K562 (cell line): Measurements from ENCODE around the gene DYNLT2B. TPM values are rescaled to one million over a fixed set of nuclear protein-coding genes. Genes with fewer than 3 reads are reported as not detected.

Source experiments
- ATAC-seq: fragments of 200-7000 bp; cut with Tn5 transposase; 3 replicates; pipeline ENCODE4 v1.9.1; 2020; ENCODE audit warnings: moderate library complexity
- BruUV-seq: library from RNA; stranded (reverse); fragments of 400-500 nt; replicated peaks from 2 replicates; lab custom pipeline; 2021; lab: Mats Ljungman, UMichigan
- CTCF ChIA-PET: fragments of 300-600 bp; formaldehyde crosslinking; extraction: SDS; loops from one replicate; lab custom pipeline; 2021; ENCODE audit warnings: low intra/inter-chr PET ratio; lab: Yijun Ruan, JAX
- POLR2A ChIA-PET: fragments of 300-600, 350-650 bp; sonication (Branson Sonifier 250); formaldehyde crosslinking; extraction: SDS; loops from one replicate; lab custom pipeline; 2021; ENCODE audit warnings: antibody characterized with exemption, inconsistent platforms; lab: Yijun Ruan, JAX
- DNase-seq, 4 experiments: peaks; one replicate each; pipeline versions ENCODE4 v3.0.0 to v3.0.0-alpha.2; 2011 to 2018; ENCODE audit warnings: low spot score in 3 of 4, mixed read lengths in 3 of 4; ENCODE audit errors: extremely low read depth in 1 of 4
- FAIRE-seq: peaks from 2 replicates; lab custom pipeline; 2011; peaks lifted over from hg19 to GRCh38; lab: Jason Lieb, UNC
- H2AFZ ChIP-seq: 2 replicates; pipeline ENCODE4 v1.6.0; 2011; ENCODE audit warnings: low read depth, low read length, control low read depth, inconsistent platforms
- H3K27ac ChIP-seq: fragments of 200-600 bp; 3 replicates; pipeline ENCODE4 v1.8.0; 2011; ENCODE audit warnings: low read depth, mild to moderate bottlenecking, control low read depth, inconsistent platforms, low read length, moderate library complexity, mixed read lengths; ENCODE audit errors: extremely low read depth
- H3K27me3 ChIP-seq, 2 experiments: fragments of 300-600 bp in 1 of 2; 2 replicates in 1 of 2; 3 replicates in 1 of 2; pipeline versions ENCODE4 v1.6.0 to v1.8.0; 2011; ENCODE audit warnings: inconsistent platforms in 2 of 2, low read length in 2 of 2, mild to moderate bottlenecking in 1 of 2, mixed read lengths in 1 of 2, moderate library complexity in 1 of 2; ENCODE audit not compliant: control insufficient read depth in 2 of 2, insufficient read depth in 2 of 2
- H3K36me3 ChIP-seq: fragments of 300-600 bp; 3 replicates; pipeline ENCODE4 v1.8.0; 2011; ENCODE audit warnings: mild to moderate bottlenecking, low read length, inconsistent platforms; ENCODE audit not compliant: control insufficient read depth, insufficient read depth
- H3K4me1 ChIP-seq, 2 experiments: fragments of 200-600 bp in 1 of 2; replicated peaks in 1 of 2; 2 replicates in 1 of 2; 3 replicates in 1 of 2; pipeline versions ENCODE4 v1.5.1 to v1.8.0; 2011; ENCODE audit warnings: inconsistent platforms in 2 of 2, low read length in 2 of 2, mild to moderate bottlenecking in 1 of 2, mixed read lengths in 1 of 2, moderate library complexity in 1 of 2; ENCODE audit not compliant: control insufficient read depth in 2 of 2, insufficient read depth in 2 of 2
- H3K4me2 ChIP-seq: 2 replicates; pipeline ENCODE4 v1.6.1; 2011; ENCODE audit warnings: low read length, control low read depth, inconsistent platforms, mixed read lengths; ENCODE audit not compliant: insufficient read depth
- H3K4me3 ChIP-seq: fragments of 200-600 bp; sonication (generic), shearing (Covaris generic); 2 replicates; pipeline ENCODE4 v1.5.1; 2016; ENCODE audit warnings: control low read depth, inconsistent platforms
- H3K79me2 ChIP-seq: fragments of 200-600 bp; 3 replicates; pipeline ENCODE4 v1.8.0; 2011; ENCODE audit warnings: low read length, inconsistent platforms; ENCODE audit not compliant: control insufficient read depth, insufficient read depth
- H3K9ac ChIP-seq, 2 experiments: 2 replicates each; pipeline versions ENCODE4 v1.6.0 to v1.6.1; 2011; ENCODE audit warnings: low read depth in 2 of 2, low read length in 2 of 2, control low read depth in 1 of 2, inconsistent platforms in 1 of 2, mild to moderate bottlenecking in 1 of 2, mixed read lengths in 1 of 2; ENCODE audit not compliant: insufficient read depth in 1 of 2
- H3K9me1 ChIP-seq: one replicate; pipeline ENCODE4 v1.6.0; 2011; ENCODE audit warnings: inconsistent platforms, mild to moderate bottlenecking, low read length, moderate library complexity; ENCODE audit not compliant: control insufficient read depth, insufficient read depth
- H3K9me3 ChIP-seq: replicated peaks from 2 replicates; pipeline ENCODE4 v1.5.1; 2011; ENCODE audit warnings: low read depth, low read length, inconsistent platforms; ENCODE audit not compliant: control insufficient read depth, insufficient read depth
- H4K20me1 ChIP-seq: replicated peaks from 2 replicates; pipeline ENCODE4 v1.6.1; 2011; ENCODE audit warnings: low read length, inconsistent platforms, mixed read lengths; ENCODE audit not compliant: control insufficient read depth, insufficient read depth
- CHD1 ChIP-seq: fragments of 200-600 bp; sonication (generic); IDR thresholded peaks from one replicate; pipeline ENCODE4 v1.6.1; 2012; ENCODE audit warnings: mild to moderate bottlenecking, moderate library complexity, low read length, inconsistent platforms
- E2F6 ChIP-seq, 2 experiments: IDR thresholded peaks; 2 replicates each; pipeline ENCODE4 v1.6.1; 2011; ENCODE audit warnings: borderline replicate concordance in 1 of 2, control low read depth in 1 of 2, low read depth in 1 of 2, low read length in 1 of 2, mild to moderate bottlenecking in 1 of 2, mixed read lengths in 1 of 2, moderate library complexity in 1 of 2; ENCODE audit not compliant: insufficient read depth in 1 of 2, insufficient read length in 1 of 2, poor library complexity in 1 of 2, severe bottlenecking in 1 of 2; ENCODE audit errors: extremely low read depth in 1 of 2
- EHMT2 ChIP-seq: fragments of 450-650 bp; IDR thresholded peaks from 2 replicates; pipeline ENCODE4 v1.6.1; 2018; ENCODE audit warnings: antibody characterized with exemption
- FOXA3 ChIP-seq, 2 experiments: fragments of 450-650 bp in 1 of 2; sonication (generic) in 1 of 2; formaldehyde crosslinking; IDR thresholded peaks in 1 of 2; conservative IDR thresholded peaks in 1 of 2; 2 replicates each; pipeline versions ENCODE4 v1.4.0 to v1.8.0; 2020 to 2022; ENCODE audit warnings: mild to moderate bottlenecking in 2 of 2, missing genetic modification reagents in 1 of 2
- HDAC3 ChIP-seq: fragments of 450-650 bp; IDR thresholded peaks from 2 replicates; pipeline ENCODE4 v1.6.1; 2018; ENCODE audit warnings: borderline replicate concordance, mild to moderate bottlenecking, moderate library complexity; ENCODE audit not compliant: partially characterized antibody
- IRF2 ChIP-seq: sonication (generic); formaldehyde crosslinking; IDR thresholded peaks from 2 replicates; pipeline ENCODE4 v1.8.1; 2022; ENCODE audit warnings: mild to moderate bottlenecking, missing genetic modification reagents
- JUNB ChIP-seq: fragments of 450-650 bp; formaldehyde crosslinking; conservative IDR thresholded peaks from 2 replicates; pipeline ENCODE4 v1.4.0; 2020; ENCODE audit warnings: mild to moderate bottlenecking
- SMARCA5 ChIP-seq: fragments of 450-650 bp; IDR thresholded peaks from 2 replicates; pipeline ENCODE4 v1.6.1; 2016
- SRSF3 ChIP-seq: fragments of 200-400 bp; formaldehyde crosslinking; IDR thresholded peaks from 2 replicates; pipeline ENCODE4 v1.6.1; 2016; ENCODE audit warnings: mild to moderate bottlenecking, low read length, moderate library complexity; ENCODE audit not compliant: insufficient read depth
- ZBTB17 ChIP-seq: fragments of 450-650 bp; formaldehyde crosslinking; IDR thresholded peaks from 2 replicates; pipeline ENCODE4 v1.4.0; 2020; ENCODE audit warnings: mild to moderate bottlenecking
- ZNF253 ChIP-seq: fragments of 250-450 bp; sonication (Bioruptor Pico); conservative IDR thresholded peaks from 2 replicates; pipeline ENCODE4 v1.6.1; 2021; ENCODE audit warnings: mild to moderate bottlenecking
- ZNF592 ChIP-seq: fragments of 450-650 bp; IDR thresholded peaks from 2 replicates; pipeline ENCODE4 v1.6.1; 2017; ENCODE audit warnings: antibody characterized with exemption, mild to moderate bottlenecking
- ZNF695 ChIP-seq: fragments of 450-650 bp; formaldehyde crosslinking; IDR thresholded peaks from 2 replicates; pipeline ENCODE4 v1.4.0; 2020; ENCODE audit warnings: mild to moderate bottlenecking, moderate library complexity
- ZNF717 ChIP-seq: fragments of 250-450 bp; sonication (Bioruptor Pico); IDR thresholded peaks from 2 replicates; pipeline ENCODE4 v1.5.0; 2021
- WGBS: fragments of 100-300 bp; shearing (Covaris generic); methylation state at CpG from one replicate; pipeline ENCODE4 v1.1.6; 2016; ENCODE audit warnings: low coverage, mixed read lengths; ENCODE audit not compliant: insufficient coverage; ENCODE audit errors: missing lambda C conversion rate; 5-methylcytosine and 5-hydroxymethylcytosine counted together
- in situ Hi-C: fragments of 300-500 bp; cut with MboI; formaldehyde crosslinking; loops from 4 replicates; pipeline ENCODE4 v1.15.0; 2018; ENCODE audit warnings: inconsistent platforms, mixed read lengths
- intact Hi-C: fragments of 100-400 bp; cut with micrococcal nuclease; formaldehyde crosslinking; loops from 2 replicates; pipeline ENCODE4 v1.14.2; 2022
- polyA plus RNA-seq, 8 experiments: library from polyadenylated mRNA; depleted of rRNA in 4 of 8; stranded (reverse) in 5 of 8; unstranded in 3 of 8; fragments of >200 nt; fragmentation: Nextera tagmentation in 2 of 8; fragmentation: Illumina TruSeq in 1 of 8; extraction: Ambion mirVana in 2 of 8; extraction: Trizol in 1 of 8; gene quantifications; 2 replicates each; pipeline versions ENCODE4 v1.2.1 to v1.2.3, GENCODE V29; 2011 to 2014; ENCODE audit warnings: inconsistent platforms in 1 of 8, missing spikeins in 1 of 8
- total RNA-seq, 7 experiments: library from RNA; depleted of rRNA in 6 of 7; stranded (reverse); fragments of >200 nt in 6 of 7; fragmentation: Illumina TruSeq in 2 of 7; extraction: Trizol in 2 of 7; gene quantifications; 2 replicates each; pipeline versions ENCODE4 v1.2.1 to v1.2.3, GENCODE V29; 2011 to 2021; ENCODE audit warnings: low replicate concordance in 1 of 7
- TF ChIP-seq, protein P1 (sequence below): fragments of 450-650 bp; IDR thresholded peaks from 2 replicates; pipeline ENCODE4 v1.7.1; 2018; ENCODE audit warnings: mild to moderate bottlenecking, low read depth; ENCODE audit not compliant: partially characterized antibody

The DYNLT2B gene
- total and polyA plus RNA-seq, 9 of the 15 experiments (the other 6 are each of a cell fraction or from before 2014, with no cell fraction given): 6.5 to 19.9 (median 8.7) TPM

- peak overlapping the region; percentile 92 for H2AFZ ChIP-seq
- H3K9me1 ChIP-seq: no peaks in the 10 kb centered on the region
- peaks cover 8% of the 10 kb centered on the region for H3K36me3 ChIP-seq
- no peak for ATAC-seq
- peaks cover 21 to 22% of the 10 kb centered on the region in 2 experiments for H3K4me1 ChIP-seq
- ChIA-PET CTCF (no interaction called here), POLR2A (interaction anchor here (0.6 to 1.0 kb wide), 4 partner anchors 18 to 975 kb away, joined by 3 to 4 read pairs (median 3); no protein-coding TSS in a partner anchor)
- in situ Hi-C loops: no loop called here
- H3K4me2 ChIP-seq: peak overlapping the region; percentile 99
- BruUV-seq: TSS peak; percentile 46
- 0% methylated on average over 22 of the region's 22 CpGs for WGBS
- H3K79me2 ChIP-seq: peaks cover 60% of the 10 kb centered on the region
- peak overlapping the region; percentile 92 to 100 for H3K9ac ChIP-seq
- no peaks in the 10 kb centered on the region for H3K9me3 ChIP-seq
- DNase-seq: no peak
- H3K4me3 ChIP-seq: peak overlapping the region; percentile 78
- peak overlapping the region; percentile 92 for H3K27ac ChIP-seq
- H4K20me1 ChIP-seq: no peaks in the 10 kb centered on the region
- intact Hi-C loops: loop anchor here (1.0 kb wide), 1 partner anchor 8 kb away; no protein-coding TSS in a partner anchor
- no peak for FAIRE-seq
- H3K27me3 ChIP-seq: no peaks in the 10 kb centered on the region
- peak in 1 of 2 experiments; percentile 41 for TF ChIP-seq E2F6 (IDR thresholded peaks at IDR 0.05; ENCODE audit: borderline replicate concordance in 1 of 2, extremely low read depth in 1 of 2, insufficient read depth in 1 of 2, insufficient read length in 1 of 2, low read depth in 1 of 2, low read length in 1 of 2, poor library complexity in 1 of 2, severe bottlenecking in 1 of 2)
- TF ChIP-seq ZNF592: 0 out of 2 replicates have a peak, but pooled peaks have one; percentile 44
- no peak for TF ChIP-seq ZNF253 (CRISPR knock-in tag)
- TF ChIP-seq CHD1: peak; percentile 70
- no peak for TF ChIP-seq ZNF717
- TF ChIP-seq, protein P1, sequence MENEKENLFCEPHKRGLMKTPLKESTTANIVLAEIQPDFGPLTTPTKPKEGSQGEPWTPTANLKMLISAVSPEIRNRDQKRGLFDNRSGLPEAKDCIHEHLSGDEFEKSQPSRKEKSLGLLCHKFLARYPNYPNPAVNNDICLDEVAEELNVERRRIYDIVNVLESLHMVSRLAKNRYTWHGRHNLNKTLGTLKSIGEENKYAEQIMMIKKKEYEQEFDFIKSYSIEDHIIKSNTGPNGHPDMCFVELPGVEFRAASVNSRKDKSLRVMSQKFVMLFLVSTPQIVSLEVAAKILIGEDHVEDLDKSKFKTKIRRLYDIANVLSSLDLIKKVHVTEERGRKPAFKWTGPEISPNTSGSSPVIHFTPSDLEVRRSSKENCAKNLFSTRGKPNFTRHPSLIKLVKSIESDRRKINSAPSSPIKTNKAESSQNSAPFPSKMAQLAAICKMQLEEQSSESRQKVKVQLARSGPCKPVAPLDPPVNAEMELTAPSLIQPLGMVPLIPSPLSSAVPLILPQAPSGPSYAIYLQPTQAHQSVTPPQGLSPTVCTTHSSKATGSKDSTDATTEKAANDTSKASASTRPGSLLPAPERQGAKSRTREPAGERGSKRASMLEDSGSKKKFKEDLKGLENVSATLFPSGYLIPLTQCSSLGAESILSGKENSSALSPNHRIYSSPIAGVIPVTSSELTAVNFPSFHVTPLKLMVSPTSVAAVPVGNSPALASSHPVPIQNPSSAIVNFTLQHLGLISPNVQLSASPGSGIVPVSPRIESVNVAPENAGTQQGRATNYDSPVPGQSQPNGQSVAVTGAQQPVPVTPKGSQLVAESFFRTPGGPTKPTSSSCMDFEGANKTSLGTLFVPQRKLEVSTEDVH: no peak
- TF ChIP-seq IRF2: 0 out of 2 replicates have a peak, but pooled peaks have one; percentile 59
- no peak for TF ChIP-seq JUNB
- no peak for TF ChIP-seq SMARCA5
- 0 out of 2 replicates have a peak, but pooled peaks have one; percentile 33 for TF ChIP-seq SRSF3
- TF ChIP-seq ZNF695 (CRISPR knock-in tag): no peak
- peak; percentile 89 for TF ChIP-seq ZBTB17 (CRISPR knock-in tag)
- TF ChIP-seq HDAC3: no peak
- no peak for TF ChIP-seq FOXA3 (CRISPR knock-in tag; conservative IDR thresholded peaks at IDR 0.05 in 1 of 2, IDR thresholded peaks at IDR 0.05 in 1 of 2)
- TF ChIP-seq EHMT2: 0 out of 2 replicates have a peak, but pooled peaks have one; percentile 7
Observed at GRCh38 chr3:196287090-196287439, 31.0 kb downstream of the DYNLT2B start.
